Liver (tissue), 9 donors: ENCODE results near the gene EHD2. TPM values are rescaled to one million over a fixed set of nuclear protein-coding genes. Genes with fewer than 3 reads are reported as not detected.

Experiments used
- DNase-seq: peaks from one replicate; pipeline ENCODE4 v3.0.0-alpha.2; 2017; ENCODE audit warnings: low spot score
- H3K27ac ChIP-seq, 2 donors: one replicate each; pipeline ENCODE4 v1.7.0; 2013; ENCODE audit warnings: inconsistent platforms in 2 of 2, low read length in 2 of 2, control low read depth in 1 of 2, low read depth in 1 of 2, mild to moderate bottlenecking in 1 of 2
- H3K27me3 ChIP-seq, 4 donors: one replicate each; pipeline versions ENCODE4 v1.6.1 to v1.7.0; 2013; ENCODE audit warnings: low read length in 3 of 4, inconsistent platforms in 1 of 4, mild to moderate bottlenecking in 1 of 4, moderate library complexity in 1 of 4; ENCODE audit not compliant: control insufficient read depth in 4 of 4, insufficient read depth in 4 of 4
- H3K36me3 ChIP-seq, 4 donors: one replicate each; pipeline versions ENCODE4 v1.6.1 to v1.7.0; 2013; ENCODE audit warnings: low read length in 3 of 4, mild to moderate bottlenecking in 3 of 4, low read depth in 1 of 4, moderate library complexity in 1 of 4; ENCODE audit not compliant: control insufficient read depth in 4 of 4, insufficient read depth in 3 of 4
- H3K4me1 ChIP-seq, 4 donors: one replicate each; pipeline versions ENCODE4 v1.6.1 to v1.7.0; 2013; ENCODE audit warnings: low read length in 3 of 4, mild to moderate bottlenecking in 3 of 4, moderate library complexity in 1 of 4; ENCODE audit not compliant: control insufficient read depth in 4 of 4, insufficient read depth in 4 of 4
- H3K4me3 ChIP-seq, 3 donors: one replicate each; pipeline versions ENCODE4 v1.6.1 to v1.7.0; 2013; ENCODE audit warnings: low read length in 3 of 3, control low read depth in 1 of 3, low read depth in 1 of 3, mild to moderate bottlenecking in 1 of 3
- H3K9ac ChIP-seq, 2 donors: one replicate each; pipeline ENCODE4 v1.7.0; 2013; ENCODE audit warnings: low read length in 2 of 2, mild to moderate bottlenecking in 2 of 2, moderate library complexity in 2 of 2, control low read depth in 1 of 2, low read depth in 1 of 2
- H3K9me3 ChIP-seq, 4 donors: one replicate each; pipeline versions ENCODE4 v1.6.1 to v1.7.0; 2013; ENCODE audit warnings: low read length in 3 of 4; ENCODE audit not compliant: control insufficient read depth in 4 of 4
- ATF3 ChIP-seq: IDR thresholded peaks from 2 replicates; pipeline ENCODE4 v1.6.1; 2016; ENCODE audit warnings: antibody characterized with exemption
- CTCF ChIP-seq: fragments of 150-350 bp; IDR thresholded peaks from 2 replicates; pipeline ENCODE4 v1.5.1; 2017; ENCODE audit warnings: improper control_type of control experiment, low read depth, low read length; ENCODE audit not compliant: missing input control
- FOXA2 ChIP-seq: IDR thresholded peaks from 2 replicates; pipeline ENCODE4 v1.6.1; 2016; ENCODE audit warnings: antibody characterized with exemption
- GABPA ChIP-seq, 2 donors: IDR thresholded peaks in 1 of 2; conservative IDR thresholded peaks in 1 of 2; 2 replicates each; pipeline ENCODE4 v1.6.1; 2016; ENCODE audit warnings: antibody characterized with exemption in 2 of 2, mild to moderate bottlenecking in 1 of 2, moderate library complexity in 1 of 2
- HNF4A ChIP-seq, 2 donors: conservative IDR thresholded peaks; 2 replicates each; pipeline ENCODE4 v1.6.1; 2016; ENCODE audit warnings: antibody characterized with exemption in 2 of 2, mild to moderate bottlenecking in 2 of 2
- HNF4G ChIP-seq: IDR thresholded peaks from 2 replicates; pipeline ENCODE4 v1.6.1; 2016; ENCODE audit warnings: antibody characterized with exemption
- JUND ChIP-seq, 2 donors: IDR thresholded peaks; 2 replicates each; pipeline ENCODE4 v1.6.1; 2016; ENCODE audit warnings: antibody characterized with exemption in 2 of 2
- MAX ChIP-seq: IDR thresholded peaks from 2 replicates; pipeline ENCODE4 v1.6.1; 2016; ENCODE audit warnings: antibody characterized with exemption
- RAD21 ChIP-seq, 2 donors: IDR thresholded peaks; 2 replicates each; pipeline ENCODE4 v1.6.1; 2016; ENCODE audit warnings: antibody characterized with exemption in 2 of 2, mild to moderate bottlenecking in 2 of 2
- REST ChIP-seq: IDR thresholded peaks from 2 replicates; pipeline ENCODE4 v1.6.1; 2016; ENCODE audit warnings: antibody characterized with exemption, mild to moderate bottlenecking
- RXRA ChIP-seq, 2 donors: IDR thresholded peaks; 2 replicates each; pipeline ENCODE4 v1.6.1; 2017 to 2018; ENCODE audit warnings: antibody characterized with exemption in 2 of 2, mild to moderate bottlenecking in 1 of 2
- SP1 ChIP-seq: IDR thresholded peaks from 2 replicates; pipeline ENCODE4 v1.6.1; 2018; ENCODE audit warnings: antibody characterized with exemption, mild to moderate bottlenecking
- TAF1 ChIP-seq: conservative IDR thresholded peaks from 2 replicates; pipeline ENCODE4 v1.6.1; 2016; ENCODE audit warnings: antibody characterized with exemption, mild to moderate bottlenecking
- WGBS: extraction: QIAGEN DNeasy Blood & Tissue Kit; methylation state at CpG from one replicate; pipeline ENCODE4 v1.1.7; 2013; 5-methylcytosine and 5-hydroxymethylcytosine counted together
- polyA plus RNA-seq, 2 donors: library from polyadenylated mRNA; stranded (reverse) in 1 of 2; unstranded in 1 of 2; fragments of 200-250 nt in 1 of 2; fragments of >200 nt in 1 of 2; fragmentation: Nextera tagmentation in 1 of 2; extraction: Ambion mirVana in 1 of 2; gene quantifications; one replicate each; pipeline versions ENCODE4 v1.2.1 to v1.2.3, GENCODE V29; 2013 to 2015
- total RNA-seq, 2 donors: library from RNA; depleted of rRNA; stranded (reverse); fragments of >200 nt; gene quantifications; one replicate each; pipeline ENCODE4 v1.2.3, GENCODE V29; 2014
- donor health status: healthy.
- donor health status: healthy.
- donor health status: healthy.
- donor health status: healthy.
- donor health status: healthy.

EHD2 gene
- total and polyA plus RNA-seq, 4 donors = 3.2 to 7.9 (median 5.8) TPM

GRCh38 chr19:47707135-47707925 is 5.9 kb upstream of the EHD2 start:
- Histone ChIP-seq H3K4me1 (no peaks in the 10 kb centered on the region), H3K36me3 (peaks cover 0 to 6% (median 0%) of the 10 kb centered on the region in 4 donors), H3K4me3 (no peak overlapping the region), H3K27me3 (no peaks in the 10 kb centered on the region), H3K9ac (no peak overlapping the region), H3K9me3 (no peaks in the 10 kb centered on the region), H3K27ac (no peak overlapping the region)
- DNase-seq = peak; percentile 74
- peak; percentile 86 to 94 for TF ChIP-seq RAD21 (IDR thresholded peaks at IDR 0.05)
- no peak for TF ChIP-seq HNF4G
- TF ChIP-seq CTCF = peak; percentile 84
- WGBS = 19% methylated on average over 22 of the region's 22 CpGs

- H3K4me3 ChIP-seq = no peak overlapping the region
- H3K4me1 ChIP-seq = peaks cover 0 to 4% (median 3%) of the 10 kb centered on the region in 4 donors
- no peak for DNase-seq
- no peak overlapping the region for H3K9ac ChIP-seq
- no peaks in the 10 kb centered on the region for H3K9me3 ChIP-seq
- TF ChIP-seq ATF3 = no peak
- no peak for TF ChIP-seq SP1
- TF ChIP-seq CTCF = no peak
- peaks cover 0 to 2% (median 0%) of the 10 kb centered on the region in 4 donors for H3K27me3 ChIP-seq
- H3K27ac ChIP-seq = no peak overlapping the region
- no peaks in the 10 kb centered on the region for H3K36me3 ChIP-seq
- WGBS = 79% methylated on average over 8 of the region's 8 CpGs
These were observed 1.5 kb upstream of the EHD2 start for GRCh38 chr19:47711652-47712242.

GRCh38 chr19:47714339-47714738 is 1.1 kb downstream of the EHD2 start:
- TF ChIP-seq FOXA2 (no peak), CTCF (no peak), REST (no peak), HNF4A (conservative IDR thresholded peaks at IDR 0.05) (no peak), RXRA (IDR thresholded peaks at IDR 0.05) (no peak), TAF1 (no peak), MAX (no peak), JUND (IDR thresholded peaks at IDR 0.05) (no peak), HNF4G (no peak), GABPA (IDR thresholded peaks at IDR 0.05 in 1 of 2, conservative IDR thresholded peaks at IDR 0.05 in 1 of 2) (no peak), SP1 (no peak)
- WGBS = 91% methylated on average over 4 of the region's 4 CpGs
- no peak for DNase-seq
- H3K27me3 ChIP-seq = peaks cover 0 to 2% (median 0%) of the 10 kb centered on the region in 4 donors
- H3K27ac ChIP-seq = no peak overlapping the region
- H3K4me1 ChIP-seq = peaks cover 0 to 4% (median 3%) of the 10 kb centered on the region in 4 donors
- H3K36me3 ChIP-seq = peaks cover 0 to 3% (median 0%) of the 10 kb centered on the region in 4 donors
- no peaks in the 10 kb centered on the region for H3K9me3 ChIP-seq
- no peak overlapping the region for H3K9ac ChIP-seq
- H3K4me3 ChIP-seq = no peak overlapping the region
